GM18909 (cell line): ENCODE data around the gene PON2.

Experiments
- ATAC-seq: cut with Tn5 transposase; IDR thresholded peaks from one replicate; pipeline ENCODE4 v1.9.1; 2021; ENCODE audit warnings: mild to moderate bottlenecking; ENCODE audit not compliant: unreplicated experiment, poor library complexity

PON2 gene

DNA sequence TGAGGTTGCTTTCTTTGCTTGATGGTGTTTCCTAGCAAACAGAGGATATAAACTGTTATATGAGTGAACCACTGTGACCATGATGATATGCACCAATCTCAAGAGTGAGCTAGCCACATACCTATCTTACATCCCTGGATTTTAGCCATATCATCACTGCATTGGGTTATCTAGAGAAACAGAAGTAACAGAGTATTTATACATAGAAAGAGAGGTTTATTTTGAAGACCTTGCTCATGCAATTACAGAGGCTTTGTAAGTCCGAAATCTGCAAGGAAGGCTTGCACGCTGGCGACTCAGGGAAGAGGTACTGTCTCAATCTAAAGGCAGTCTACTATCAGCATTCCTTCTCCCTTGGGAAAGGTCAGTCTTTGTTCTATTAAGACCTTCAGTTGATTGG lies 11.8 kb upstream of the PON2 start:
- no peak for ATAC-seq

GRCh38 chr7:95444796-95445195 lies 10.0 kb upstream of the PON2 start:
- ATAC-seq, result no peak

GRCh38 chr7:95441042-95441823 lies 6.4 kb upstream of the PON2 start:
- peak; percentile 44 for ATAC-seq

DNA sequence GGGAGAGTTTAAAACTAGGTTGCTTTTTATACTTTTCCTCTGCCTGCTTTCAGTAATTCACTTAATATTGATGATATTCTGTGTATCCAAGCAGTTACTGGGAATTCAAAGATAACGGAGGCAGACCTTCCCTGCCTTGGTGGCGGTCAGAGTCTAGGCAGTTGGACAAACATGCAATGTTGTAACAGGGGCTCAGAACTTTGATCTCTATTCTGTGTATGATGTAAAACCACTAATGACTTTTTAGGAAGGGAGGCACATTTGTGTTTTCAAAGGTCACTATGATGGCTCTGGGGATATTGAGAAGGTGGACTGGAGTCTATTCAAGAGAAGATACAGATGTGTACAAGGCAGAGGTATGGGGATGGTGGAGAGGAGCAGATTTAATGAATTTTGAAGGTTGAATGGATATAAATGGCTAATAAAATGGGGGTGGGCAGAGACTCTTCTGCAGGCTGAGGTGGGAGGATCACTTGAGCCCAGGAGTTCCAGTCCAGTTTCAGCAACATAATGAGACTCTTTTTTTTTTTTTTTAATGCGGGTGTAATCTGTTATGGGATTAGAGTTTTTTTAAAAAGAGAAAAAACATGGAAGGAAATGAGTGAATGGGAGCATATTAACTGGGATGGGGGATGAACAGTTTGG lies 5.7 kb upstream of the PON2 start:
- ATAC-seq, result no peak

- no peak for ATAC-seq
Observed at GRCh38 chr7:95436407-95436806, 1.6 kb upstream of the PON2 start.

DNA sequence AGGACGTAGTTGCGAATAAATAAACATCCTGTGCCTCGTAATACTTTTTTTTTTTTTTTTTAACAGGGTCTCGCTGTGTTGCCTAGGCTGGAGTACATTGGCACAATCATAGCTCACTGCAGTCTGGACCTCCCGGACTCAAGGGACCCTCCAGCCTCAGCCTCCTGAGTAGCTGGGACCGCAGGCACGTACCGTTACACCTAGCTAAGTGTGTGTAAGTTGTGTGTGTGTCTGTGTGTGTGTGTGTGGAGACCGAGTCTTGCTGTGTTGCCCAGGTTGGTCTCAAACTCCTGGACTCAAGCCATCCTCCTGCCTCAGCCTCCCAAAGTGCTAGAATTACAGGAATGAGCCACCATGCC lies 573 bp upstream of the PON2 start:
- no peak for ATAC-seq

GRCh38 chr7:95433952-95434556 lies 774 bp downstream of the PON2 start:
- ATAC-seq, result no peak

DNA sequence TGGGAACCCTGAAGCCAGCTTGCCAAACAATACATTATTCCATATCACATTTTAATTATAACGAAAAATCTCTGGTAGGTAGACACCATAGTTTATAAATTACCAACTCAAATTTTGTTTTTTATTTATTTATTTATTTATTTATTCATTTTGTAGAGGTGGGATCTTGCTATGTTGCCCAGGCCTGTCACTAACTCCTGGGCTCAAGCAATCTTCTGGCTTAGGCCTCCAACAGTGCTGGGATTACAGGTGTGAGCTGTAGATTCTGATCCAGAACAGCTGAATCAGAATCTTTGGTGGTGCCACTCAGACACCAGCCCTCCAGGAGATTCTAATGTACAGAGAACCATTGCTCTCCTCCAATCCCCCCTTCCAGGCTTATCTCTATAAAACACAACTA lies 1.7 kb downstream of the PON2 start:
- ATAC-seq, result no peak

DNA sequence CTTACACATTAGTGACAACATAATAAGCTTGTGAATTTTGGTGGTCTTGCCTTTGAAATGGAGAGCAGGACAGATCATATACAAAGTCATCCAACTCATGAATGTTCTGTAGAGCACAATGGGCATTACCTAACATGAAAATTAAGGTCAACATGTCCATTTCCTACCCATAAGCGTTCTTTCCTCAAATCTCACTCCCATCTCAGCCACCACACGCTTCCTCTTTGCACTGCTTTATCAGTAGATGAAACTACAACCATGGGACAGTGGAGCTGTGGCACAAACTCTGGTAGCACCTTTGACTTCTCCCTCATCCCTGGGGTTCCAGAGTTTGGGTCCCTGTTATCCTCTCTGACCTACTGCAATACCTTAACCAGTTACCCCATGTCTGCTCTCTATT lies 2.2 kb downstream of the PON2 start:
- ATAC-seq, result no peak

DNA sequence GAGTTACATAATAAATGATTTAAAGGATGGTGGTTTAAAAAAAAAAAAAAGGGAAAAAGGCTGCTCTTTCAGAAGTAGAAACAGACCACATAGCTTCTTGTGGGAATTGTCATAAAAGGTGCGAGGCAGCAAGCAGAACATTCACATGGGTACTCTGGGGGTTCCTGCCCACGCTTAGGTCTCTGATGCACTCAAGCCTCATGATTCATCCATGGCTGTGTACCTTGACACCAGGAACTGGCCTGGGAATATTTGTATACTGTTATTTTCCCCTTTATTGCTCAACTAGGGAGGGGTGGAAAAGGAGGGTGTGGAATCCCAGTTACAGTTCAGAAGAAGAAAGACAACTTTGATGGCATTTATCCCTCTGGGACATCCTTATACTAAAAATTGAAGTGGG lies 4.0 kb downstream of the PON2 start:
- ATAC-seq, result no peak

DNA sequence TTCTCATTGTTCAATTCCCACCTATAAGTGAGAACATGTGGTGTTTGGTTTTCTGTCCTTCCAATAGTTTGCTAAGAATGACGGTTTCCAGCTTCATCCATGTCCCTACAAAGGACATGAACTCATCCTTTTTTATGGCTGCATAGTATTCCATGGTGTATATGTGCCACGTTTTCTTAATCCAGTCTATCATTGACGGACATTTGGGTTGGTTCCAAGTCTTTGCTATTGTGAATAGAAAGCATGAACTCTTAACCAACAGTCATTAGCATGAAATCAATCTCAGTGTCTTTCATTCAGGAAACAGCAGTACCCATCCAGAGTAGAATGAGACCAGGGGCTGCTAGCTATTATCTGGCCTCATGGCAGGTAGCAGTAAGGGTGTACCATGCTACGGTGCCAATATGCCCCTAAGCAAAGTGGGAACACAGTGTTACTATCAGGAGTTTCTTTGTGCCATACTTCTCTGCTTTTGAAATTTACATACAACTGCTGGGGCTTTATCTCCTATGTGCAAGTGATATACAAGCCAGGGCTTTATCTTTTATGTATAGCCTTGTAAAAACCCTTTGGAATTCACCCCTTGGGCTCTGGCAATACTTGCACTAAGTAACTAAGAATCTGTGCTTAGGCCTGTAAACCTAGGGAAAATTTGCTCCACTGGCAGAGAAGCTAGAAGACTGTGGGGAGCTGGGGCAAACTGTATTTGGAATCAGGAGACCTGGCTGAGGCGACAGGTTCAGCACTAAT lies 5.4 kb downstream of the PON2 start:
- no peak for ATAC-seq

- no peak for ATAC-seq
Observed at GRCh38 chr7:95427914-95428516, 6.8 kb downstream of the PON2 start.

GRCh38 chr7:95427166-95427565 lies 7.7 kb downstream of the PON2 start:
- ATAC-seq, result no peak

GRCh38 chr7:95425694-95426093 lies 9.1 kb downstream of the PON2 start:
- ATAC-seq, result no peak

- ATAC-seq, result no peak
Observed at GRCh38 chr7:95424716-95425115, 10.1 kb downstream of the PON2 start.

DNA sequence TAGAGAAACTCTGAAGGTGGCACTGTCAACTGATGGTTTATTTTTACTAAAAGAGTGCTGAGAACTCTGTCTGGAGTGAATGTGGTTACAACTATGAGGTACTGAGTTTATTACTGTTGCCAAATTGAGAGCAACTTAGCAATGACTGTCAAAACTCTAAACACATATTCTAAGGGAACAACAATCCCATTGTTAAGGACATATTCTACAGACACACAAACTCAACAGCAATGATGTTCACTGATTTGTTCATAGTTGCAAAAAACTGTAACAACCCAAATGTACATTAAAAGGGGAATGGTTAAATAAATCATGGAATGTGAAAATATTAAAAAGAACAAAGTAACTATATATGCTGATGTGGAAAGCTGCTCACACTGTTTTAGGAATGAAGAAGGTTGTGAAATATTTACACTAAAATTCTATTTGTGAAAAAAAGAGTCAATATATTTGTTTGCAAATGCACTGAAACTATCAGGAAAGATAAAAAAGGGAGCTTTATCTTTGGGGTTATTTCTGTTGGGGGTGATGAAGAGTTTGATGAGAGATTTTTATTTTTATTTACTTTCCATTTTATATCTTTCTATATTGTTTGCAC lies 12.9 kb downstream of the PON2 start:
- ATAC-seq, result no peak

- no peak for ATAC-seq
Observed at GRCh38 chr7:95421000-95421846, 13.6 kb downstream of the PON2 start.

- no peak for ATAC-seq
Observed at GRCh38 chr7:95412075-95412474, 22.8 kb downstream of the PON2 start.

DNA sequence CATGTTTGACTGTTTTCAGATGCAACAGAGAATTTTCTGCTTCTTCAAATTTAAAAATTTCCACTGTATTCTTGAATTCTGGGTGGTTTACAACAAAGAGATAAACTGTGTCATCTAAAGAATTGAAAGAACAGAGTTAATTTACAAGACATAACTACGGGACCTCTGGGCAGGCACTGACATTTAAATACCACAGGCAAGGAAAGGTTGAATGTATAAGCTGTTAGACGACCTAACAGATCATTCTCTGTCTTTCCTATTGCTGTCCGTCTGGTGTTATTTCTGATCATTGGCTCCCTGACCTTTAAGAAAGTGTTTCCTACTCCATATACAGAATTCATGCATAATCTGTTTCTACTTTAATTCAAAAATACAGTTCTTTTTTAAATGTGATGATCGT lies 23.2 kb downstream of the PON2 start:
- ATAC-seq, result no peak
